Upper lobe of left lung (tissue), 6 donors: ENCODE data around the gene ZNF668. TPM values are rescaled to one million over a fixed set of nuclear protein-coding genes. Genes with fewer than 3 reads are reported as not detected.
"Not testable (repeated sequence)": the region's sequence is repeated elsewhere in the genome, so short reads cannot be mapped to it uniquely, and the experiment has no call there.

ENCODE experiments used
- ATAC-seq, 2 donors: fragments of 200-7000 bp; cut with Tn5 transposase; one replicate each; pipeline ENCODE4 v1.9.1; 2022; ENCODE audit warnings: mild to moderate bottlenecking in 2 of 2, moderate library complexity in 2 of 2; ENCODE audit not compliant: low FRiP score in 2 of 2
- DNase-seq, 2 donors: peaks; one replicate each; pipeline ENCODE4 v3.0.0-alpha.2; 2019 to 2020
- H3K27ac ChIP-seq, 4 donors: fragments of 200-600 bp; sonication (generic); one replicate each; pipeline ENCODE4 v1.5.1; 2016 to 2019
- H3K27me3 ChIP-seq, 4 donors: fragments of 200-600 bp; sonication (generic); one replicate each; pipeline ENCODE4 v1.5.1; 2017 to 2019
- H3K36me3 ChIP-seq, 4 donors: fragments of 200-600 bp; sonication (generic); one replicate each; pipeline ENCODE4 v1.5.1; 2016 to 2019
- H3K4me1 ChIP-seq, 4 donors: fragments of 200-600 bp; sonication (generic); one replicate each; pipeline ENCODE4 v1.5.1; 2018 to 2019
- H3K4me3 ChIP-seq, 4 donors: fragments of 200-600 bp; sonication (generic); one replicate each; pipeline ENCODE4 v1.5.1; 2017 to 2019; ENCODE audit warnings: mild to moderate bottlenecking in 2 of 4, moderate library complexity in 1 of 4
- H3K9me3 ChIP-seq, 4 donors: fragments of 200-600 bp; sonication (generic); one replicate each; pipeline ENCODE4 v1.5.1; 2018 to 2019
- EP300 ChIP-seq, 4 donors: sonication (generic); formaldehyde crosslinking; IDR thresholded peaks; one replicate each; pipeline ENCODE4 v1.5.1; 2017; ENCODE audit warnings: antibody characterized with exemption in 4 of 4, control low read depth in 2 of 4
- POLR2A ChIP-seq, 4 donors: fragments of 450-650 bp; IDR thresholded peaks; one replicate each; pipeline ENCODE4 v1.5.1; 2016 to 2017; ENCODE audit warnings: antibody characterized with exemption in 4 of 4, mild to moderate bottlenecking in 2 of 4
- POLR2AphosphoS5 ChIP-seq, 2 donors: sonication (generic); formaldehyde crosslinking; IDR thresholded peaks; one replicate each; pipeline ENCODE4 v1.5.1; 2017; ENCODE audit warnings: antibody characterized with exemption in 2 of 2
- WGBS, 2 donors: methylation state at CpG; one replicate each; pipeline ENCODE4 v1.1.5; 2017 to 2018; 5-methylcytosine and 5-hydroxymethylcytosine counted together
- total RNA-seq, 6 donors: library from RNA; depleted of rRNA in 4 of 6; stranded (reverse); fragments of >200 nt in 4 of 6; gene quantifications; one replicate each; pipeline versions ENCODE4 v1.1.0 to v1.2.1, GENCODE V29; 2016 to 2021
- donor health status: DM: no; HTN: no; CAD: no; lungs with moderate emphysema.
- donor health status: DM: no; HTN: yes; CAD: no; lungs with severe emphysema.

Gene ZNF668
- total RNA-seq, 6 donors from 2014 or later: 8.4 to 21.0 (median 11.4) TPM

GRCh38 chr16:31016018-31016417 lies 58.0 kb downstream of the ZNF668 start:
- ATAC-seq (no peak), DNase-seq (no peak)
- no peaks in the 10 kb centered on the region for H3K4me1 ChIP-seq
- TF ChIP-seq POLR2A (IDR thresholded peaks at IDR 0.05) (no peak), POLR2AphosphoS5 (IDR thresholded peaks at IDR 0.05) (no peak), EP300 (IDR thresholded peaks at IDR 0.05) (no peak)
- H3K27ac ChIP-seq: no peak overlapping the region
- H3K36me3 ChIP-seq: no peaks in the 10 kb centered on the region
- no peaks in the 10 kb centered on the region for H3K9me3 ChIP-seq
- 68 to 69% methylated on average over 6 of the region's 6 CpGs for WGBS, 2 donors
- H3K4me3 ChIP-seq: no peak overlapping the region
- H3K27me3 ChIP-seq: peaks cover 0 to 6% (median 3%) of the 10 kb centered on the region in 4 donors

- H3K27me3 ChIP-seq: peaks cover 0 to 26% (median 12%) of the 10 kb centered on the region in 4 donors
- ATAC-seq, H3K4me1 ChIP-seq, H3K27ac ChIP-seq, H3K9me3 ChIP-seq, H3K4me3 ChIP-seq, DNase-seq, H3K36me3 ChIP-seq: not testable (repeated sequence)
These were observed 60.7 kb downstream of the ZNF668 start for GRCh38 chr16:31013292-31013691.

GRCh38 chr16:31011815-31012214 lies 62.2 kb downstream of the ZNF668 start:
- DNase-seq, ATAC-seq, H3K36me3 ChIP-seq, H3K4me3 ChIP-seq, H3K4me1 ChIP-seq, H3K9me3 ChIP-seq, H3K27ac ChIP-seq: not testable (repeated sequence)
- H3K27me3 ChIP-seq: peaks cover 0 to 27% (median 12%) of the 10 kb centered on the region in 4 donors
- 79 to 91% methylated on average over 7 of the region's 7 CpGs for WGBS, 2 donors

Other genes starting within 250 kb of the ZNF668 start
- 10 to 100 TPM; 15.7 to 32.8 (median 28.2) TPM for gene BCL7C, start 180.2 kb downstream of the ZNF668 start, total RNA-seq
- 10 to 100 TPM in 2 of 6 donors, 1 to 10 TPM in 4; 4.2 to 14.5 (median 7.1) TPM for gene CTF1, start 177.6 kb downstream of the ZNF668 start, total RNA-seq
- gene FBXL19, start 150.7 kb downstream of the ZNF668 start, total RNA-seq: 10 to 100 TPM in 4 of 6 donors, 1 to 10 TPM in 2; 7.3 to 40.9 (median 15.5) TPM
- gene ORAI3, start 125.2 kb downstream of the ZNF668 start, total RNA-seq: 10 to 100 TPM; 22.2 to 33.9 (median 28.4) TPM
- 10 to 100 TPM in 5 of 6 donors, 1 to 10 TPM in 1; 9.1 to 30.4 (median 17.0) TPM for gene SETD1A, start 116.5 kb downstream of the ZNF668 start, total RNA-seq
- 10 to 100 TPM; 10.5 to 38.8 (median 21.3) TPM for gene HSD3B7, start 89.0 kb downstream of the ZNF668 start, total RNA-seq
- gene STX1B, start 63.6 kb downstream of the ZNF668 start, total RNA-seq: 1 to 10 TPM in 2 of 6 donors, under 1 TPM in 4; 0.30 to 2.1 (median 0.51) TPM
- gene STX4, start 40.7 kb downstream of the ZNF668 start, total RNA-seq: 100 to 1,000 TPM in 3 of 6 donors, 10 to 100 TPM in 3; 44.8 to 168 (median 96.3) TPM
- gene ZNF646, start 182 bp upstream of the ZNF668 start, total RNA-seq: 10 to 100 TPM; 16.7 to 40.9 (median 23.2) TPM
- gene PRSS53, start 14.7 kb upstream of the ZNF668 start, total RNA-seq: 1 to 10 TPM in 5 of 6 donors, under 1 TPM in 1; 0.91 to 8.4 (median 3.0) TPM
- 100 to 1,000 TPM in 1 of 6 donors, 10 to 100 TPM in 5; 37.7 to 105 (median 61.4) TPM for gene VKORC1, start 20.6 kb upstream of the ZNF668 start, total RNA-seq
- gene BCKDK, start 34.1 kb upstream of the ZNF668 start, total RNA-seq: 10 to 100 TPM; 23.2 to 64.4 (median 39.3) TPM
- gene KAT8, start 43.4 kb upstream of the ZNF668 start, total RNA-seq: 100 to 1,000 TPM in 1 of 6 donors, 10 to 100 TPM in 5; 73.9 to 144 (median 83.6) TPM
- gene PRSS8, start 61.5 kb upstream of the ZNF668 start, total RNA-seq: 100 to 1,000 TPM in 3 of 6 donors, 10 to 100 TPM in 3; 59.7 to 155 (median 109) TPM
- gene PRSS36, start 75.8 kb upstream of the ZNF668 start, total RNA-seq: 10 to 100 TPM in 2 of 6 donors, 1 to 10 TPM in 4; 1.4 to 61.8 (median 5.6) TPM
- gene FUS, start 105.9 kb upstream of the ZNF668 start, total RNA-seq: 100 to 1,000 TPM in 3 of 6 donors, 10 to 100 TPM in 3; 65.7 to 258 (median 145) TPM
- gene PYCARD, start 128.5 kb upstream of the ZNF668 start, total RNA-seq: 100 to 1,000 TPM in 1 of 6 donors, 10 to 100 TPM in 5; 44.0 to 103 (median 83.7) TPM
- gene TRIM72, start 139.9 kb upstream of the ZNF668 start, total RNA-seq: under 1 TPM in 1 of 6 donors, not detected in 5; 0.27 TPM
- gene PYDC1, start 142.9 kb upstream of the ZNF668 start, total RNA-seq: not detected
- gene ITGAM, start 185.7 kb upstream of the ZNF668 start, total RNA-seq: 10 to 100 TPM; 12.3 to 65.2 (median 40.9) TPM